ENCODE data around the gene KIAA0825.

KIAA0825 gene

GRCh38 chr5:94376672-94377345 is 241.6 kb downstream of the KIAA0825 start:
- Histone ChIP-seq H3K27ac (ENCODE audit: low read depth, low read length) (no peak overlapping the region), H3K9me2 (replicated peaks; ENCODE audit: control insufficient read depth, low read length) (no peaks in the 10 kb centered on the region), H3F3A (ENCODE audit: control insufficient read depth, insufficient read depth) (no peaks in the 10 kb centered on the region), H3K27me3 (ENCODE audit: control insufficient read depth, low read length) (no peaks in the 10 kb centered on the region), H3K4me3 (ENCODE audit: low read length) (no peak overlapping the region), H3K36me3 (ENCODE audit: control insufficient read depth, low read length) (no peaks in the 10 kb centered on the region), H3K9me3 (ENCODE audit: control insufficient read depth, insufficient read depth, low read length) (no peaks in the 10 kb centered on the region), H3K4me1 (ENCODE audit: control insufficient read depth, low read length) (no peaks in the 10 kb centered on the region), H3K4me2 (ENCODE audit: low read length) (no peak overlapping the region), H3K79me2 (ENCODE audit: control insufficient read depth, low read length) (no peaks in the 10 kb centered on the region), H4K20me1 (ENCODE audit: control insufficient read depth, insufficient read depth, low read depth, low read length) (no peaks in the 10 kb centered on the region)
- TF ChIP-seq CTCF (IDR thresholded peaks at IDR 0.05; ENCODE audit: low read depth, low read length, poor library complexity, severe bottlenecking) (no peak), EZH2phosphoT487 (IDR thresholded peaks at IDR 0.05; ENCODE audit: borderline replicate concordance, low read length) (no peak)

- Histone ChIP-seq H3F3A (ENCODE audit: control insufficient read depth, insufficient read depth) (no peaks in the 10 kb centered on the region), H3K79me2 (ENCODE audit: control insufficient read depth, low read length) (no peaks in the 10 kb centered on the region), H3K9me2 (replicated peaks; ENCODE audit: control insufficient read depth, low read length) (no peaks in the 10 kb centered on the region), H3K27me3 (ENCODE audit: control insufficient read depth, low read length) (no peaks in the 10 kb centered on the region), H4K20me1 (ENCODE audit: control insufficient read depth, insufficient read depth, low read depth, low read length) (no peaks in the 10 kb centered on the region), H3K27ac (ENCODE audit: low read depth, low read length) (no peak overlapping the region), H3K9me3 (ENCODE audit: control insufficient read depth, insufficient read depth, low read length) (no peaks in the 10 kb centered on the region), H3K4me2 (ENCODE audit: low read length) (no peak overlapping the region), H3K36me3 (ENCODE audit: control insufficient read depth, low read length) (no peaks in the 10 kb centered on the region), H3K4me3 (ENCODE audit: low read length) (no peak overlapping the region), H3K4me1 (ENCODE audit: control insufficient read depth, low read length) (no peaks in the 10 kb centered on the region)
- TF ChIP-seq CTCF (IDR thresholded peaks at IDR 0.05; ENCODE audit: low read depth, low read length, poor library complexity, severe bottlenecking) (no peak), EZH2phosphoT487 (IDR thresholded peaks at IDR 0.05; ENCODE audit: borderline replicate concordance, low read length) (no peak)
Observed at GRCh38 chr5:94375801-94376200, 242.6 kb downstream of the KIAA0825 start.

- Histone ChIP-seq H3K9me3 (ENCODE audit: control insufficient read depth, insufficient read depth, low read length) (no peaks in the 10 kb centered on the region), H3K4me1 (ENCODE audit: control insufficient read depth, low read length) (no peaks in the 10 kb centered on the region), H3F3A (ENCODE audit: control insufficient read depth, insufficient read depth) (no peaks in the 10 kb centered on the region), H3K4me2 (ENCODE audit: low read length) (no peak overlapping the region), H4K20me1 (ENCODE audit: control insufficient read depth, insufficient read depth, low read depth, low read length) (no peaks in the 10 kb centered on the region), H3K4me3 (ENCODE audit: low read length) (no peak overlapping the region), H3K27ac (ENCODE audit: low read depth, low read length) (no peak overlapping the region), H3K27me3 (ENCODE audit: control insufficient read depth, low read length) (no peaks in the 10 kb centered on the region), H3K36me3 (ENCODE audit: control insufficient read depth, low read length) (no peaks in the 10 kb centered on the region), H3K9me2 (replicated peaks; ENCODE audit: control insufficient read depth, low read length) (no peaks in the 10 kb centered on the region), H3K79me2 (ENCODE audit: control insufficient read depth, low read length) (no peaks in the 10 kb centered on the region)
- TF ChIP-seq EZH2phosphoT487 (IDR thresholded peaks at IDR 0.05; ENCODE audit: borderline replicate concordance, low read length) (no peak), CTCF (IDR thresholded peaks at IDR 0.05; ENCODE audit: low read depth, low read length, poor library complexity, severe bottlenecking) (no peak)
Observed at GRCh38 chr5:94374336-94374735, 244.1 kb downstream of the KIAA0825 start.
